NOMO-1 treated with dmso at 0.1 percent for 144 hours (cell line): ENCODE results near the gene DAG1.

Source experiments
- DNase-seq: peaks from one replicate; lab custom pipeline; 2025; ENCODE audit not compliant: unreplicated experiment; lab: John Stamatoyannopoulos, UW

DAG1 gene

GRCh38 chr3:49512781-49513355 lies 42.8 kb downstream of the DAG1 start:
- no peak for DNase-seq

DNA sequence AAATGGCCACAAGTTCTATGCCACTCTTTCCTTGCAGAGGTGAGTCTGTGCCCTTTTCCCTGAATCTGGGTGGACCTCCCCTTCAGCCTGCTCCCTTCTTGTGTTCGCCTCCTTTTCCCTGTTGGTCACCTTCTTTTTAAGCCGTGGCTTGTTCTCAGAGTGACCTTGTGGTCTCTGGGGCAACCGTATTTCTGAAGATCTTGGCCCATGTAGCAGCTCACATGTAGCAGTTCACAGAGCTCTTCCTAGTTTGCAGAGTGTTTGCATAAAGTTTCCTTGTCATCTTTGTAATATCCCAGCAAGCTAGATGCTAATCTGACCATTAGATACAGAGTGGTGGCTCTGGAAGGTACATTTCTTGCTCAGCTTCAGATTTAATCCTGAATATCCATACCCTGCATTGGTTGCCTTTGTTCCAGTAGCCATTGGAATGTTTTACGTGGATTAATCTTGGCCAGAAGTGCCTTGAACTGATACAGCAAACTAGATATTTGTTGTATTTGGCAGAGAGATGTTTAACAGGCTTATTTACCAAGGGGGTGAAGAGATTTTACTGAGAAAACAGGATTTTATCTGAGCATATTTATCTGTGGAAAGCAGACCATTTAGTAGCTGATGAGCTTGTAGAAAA lies 43.5 kb downstream of the DAG1 start:
- DNase-seq: no peak

DNA sequence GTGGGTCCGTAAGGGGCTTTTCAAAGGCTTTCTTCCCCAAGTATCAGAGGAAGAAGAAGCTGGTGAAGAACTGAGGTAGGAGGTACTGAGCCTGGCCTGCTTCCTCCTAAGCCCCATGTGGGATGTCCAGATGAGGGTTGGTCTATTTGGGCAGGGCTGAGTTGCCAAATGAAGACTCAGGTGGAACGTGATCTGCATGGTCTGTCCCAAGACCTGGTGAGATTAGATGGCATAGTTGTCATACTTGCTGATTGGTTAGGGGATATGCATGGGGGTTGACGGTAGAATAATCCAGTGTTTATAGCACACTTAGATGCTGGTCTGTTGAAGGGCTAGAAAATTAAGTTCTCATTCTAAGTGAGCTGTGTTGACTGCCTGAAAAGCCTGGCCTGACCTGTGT lies 47.9 kb downstream of the DAG1 start:
- no peak for DNase-seq

DNA sequence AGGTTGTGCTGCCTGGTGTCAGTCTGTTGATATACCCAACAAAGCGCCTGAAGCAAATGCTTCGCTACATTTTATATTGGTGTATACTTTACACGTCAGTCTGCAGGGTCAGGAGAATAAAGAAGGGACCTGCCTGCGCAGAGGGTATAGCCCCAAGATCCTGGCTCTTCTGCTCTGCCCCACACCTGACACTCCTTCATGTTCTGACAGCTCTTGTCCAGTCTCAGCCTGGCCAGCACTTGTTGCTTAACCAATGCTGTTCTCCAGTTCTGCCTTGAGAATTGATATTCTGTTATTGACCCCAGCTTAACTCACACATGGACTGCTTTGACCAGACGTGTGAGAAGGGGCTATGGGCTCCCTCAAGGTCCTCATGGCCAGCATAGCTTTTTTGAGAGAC lies 48.4 kb downstream of the DAG1 start:
- DNase-seq: no peak

DNA sequence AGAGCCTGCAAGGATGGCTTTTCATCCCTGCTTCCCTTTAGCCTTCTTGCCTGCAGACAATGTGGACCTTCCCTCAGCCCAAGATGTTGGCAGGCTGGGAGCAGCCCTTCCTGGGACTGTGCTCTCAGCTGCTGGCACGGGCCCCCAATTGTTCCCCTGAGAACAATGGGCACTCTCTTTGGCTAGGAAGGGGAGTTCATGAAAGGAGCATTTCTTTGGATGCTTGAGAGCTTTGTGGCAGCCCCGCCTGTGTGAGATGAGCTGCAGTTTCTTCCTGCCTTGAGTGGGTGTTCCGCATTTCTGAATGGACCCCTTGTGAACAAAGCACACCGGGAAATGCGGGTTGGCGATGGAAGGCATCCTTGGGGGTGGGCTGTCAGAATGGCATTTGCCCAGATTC lies 49.2 kb downstream of the DAG1 start:
- no peak for DNase-seq

GRCh38 chr3:49519916-49520385 lies 49.9 kb downstream of the DAG1 start:
- DNase-seq: peak; percentile 10

- DNase-seq: no peak
Observed at GRCh38 chr3:49523756-49524747, 54.0 kb downstream of the DAG1 start.

GRCh38 chr3:49529567-49529966 lies 59.5 kb downstream of the DAG1 start:
- no peak for DNase-seq

DNA sequence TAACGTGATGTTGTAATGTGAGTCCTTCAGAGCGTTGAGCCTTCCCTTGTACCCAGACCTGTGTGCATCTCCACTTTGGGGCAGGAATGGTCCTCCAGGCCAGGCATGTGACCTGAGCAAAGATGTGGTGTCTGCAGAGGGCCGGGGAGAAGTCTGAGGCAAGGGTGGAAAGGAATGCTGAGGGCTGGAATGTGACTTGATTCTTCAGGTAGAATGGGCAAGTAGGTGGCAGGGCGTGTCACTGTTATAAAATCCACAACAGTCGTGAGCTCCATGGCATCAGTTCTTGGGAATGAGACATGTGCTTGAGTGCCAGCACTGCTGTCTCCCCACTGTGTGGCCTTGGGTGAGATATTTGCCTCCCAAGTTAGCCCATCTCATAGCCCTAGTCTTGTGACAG lies 60.2 kb downstream of the DAG1 start:
- DNase-seq: no peak

DNA sequence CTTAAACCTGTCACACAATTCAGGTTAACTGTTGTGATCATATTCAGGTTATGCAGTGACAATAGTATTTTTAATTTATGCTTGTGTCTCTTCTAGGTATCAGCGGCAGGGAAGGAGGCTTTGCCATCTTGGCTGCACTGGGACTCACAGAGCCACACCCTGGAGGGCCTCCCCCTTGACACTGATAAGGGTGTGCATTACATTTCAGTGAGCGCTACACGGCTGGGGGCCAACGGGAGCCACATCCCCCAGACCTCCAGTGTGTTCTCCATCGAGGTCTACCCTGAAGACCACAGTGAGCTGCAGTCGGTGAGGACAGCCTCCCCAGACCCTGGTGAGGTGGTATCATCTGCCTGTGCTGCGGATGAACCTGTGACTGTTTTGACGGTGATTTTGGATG lies 60.6 kb downstream of the DAG1 start:
- DNase-seq: no peak

DNA sequence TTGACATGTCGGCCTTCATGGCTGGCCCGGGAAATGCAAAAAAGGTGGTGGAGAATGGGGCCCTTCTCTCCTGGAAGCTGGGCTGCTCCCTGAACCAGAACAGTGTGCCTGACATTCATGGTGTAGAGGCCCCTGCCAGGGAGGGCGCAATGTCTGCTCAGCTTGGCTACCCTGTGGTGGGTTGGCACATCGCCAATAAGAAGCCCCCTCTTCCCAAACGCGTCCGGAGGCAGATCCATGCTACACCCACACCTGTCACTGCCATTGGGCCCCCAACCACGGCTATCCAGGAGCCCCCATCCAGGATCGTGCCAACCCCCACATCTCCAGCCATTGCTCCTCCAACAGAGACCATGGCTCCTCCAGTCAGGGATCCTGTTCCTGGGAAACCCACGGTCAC lies 61.2 kb downstream of the DAG1 start:
- no peak for DNase-seq

- no peak for DNase-seq
Observed at GRCh38 chr3:49531715-49532114, 61.6 kb downstream of the DAG1 start.

DNA sequence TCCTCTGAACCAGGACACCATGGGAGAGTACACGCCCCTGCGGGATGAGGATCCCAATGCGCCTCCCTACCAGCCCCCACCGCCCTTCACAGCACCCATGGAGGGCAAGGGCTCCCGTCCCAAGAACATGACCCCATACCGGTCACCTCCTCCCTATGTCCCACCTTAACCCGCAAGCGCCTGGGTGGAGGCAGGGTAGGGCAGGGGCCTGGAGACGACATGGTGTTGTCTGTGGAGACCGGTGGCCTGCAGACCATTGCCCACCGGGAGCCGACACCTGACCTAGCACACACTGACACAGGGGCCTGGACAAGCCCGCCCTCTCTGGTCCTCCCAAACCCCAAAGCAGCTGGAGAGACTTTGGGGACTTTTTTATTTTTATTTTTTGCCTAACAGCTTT lies 63.0 kb downstream of the DAG1 start:
- DNase-seq: no peak

- no peak for DNase-seq
Observed at GRCh38 chr3:49533786-49534519, 63.9 kb downstream of the DAG1 start.

- DNase-seq: no peak
Observed at GRCh38 chr3:49534581-49535441, 64.7 kb downstream of the DAG1 start.

DNA sequence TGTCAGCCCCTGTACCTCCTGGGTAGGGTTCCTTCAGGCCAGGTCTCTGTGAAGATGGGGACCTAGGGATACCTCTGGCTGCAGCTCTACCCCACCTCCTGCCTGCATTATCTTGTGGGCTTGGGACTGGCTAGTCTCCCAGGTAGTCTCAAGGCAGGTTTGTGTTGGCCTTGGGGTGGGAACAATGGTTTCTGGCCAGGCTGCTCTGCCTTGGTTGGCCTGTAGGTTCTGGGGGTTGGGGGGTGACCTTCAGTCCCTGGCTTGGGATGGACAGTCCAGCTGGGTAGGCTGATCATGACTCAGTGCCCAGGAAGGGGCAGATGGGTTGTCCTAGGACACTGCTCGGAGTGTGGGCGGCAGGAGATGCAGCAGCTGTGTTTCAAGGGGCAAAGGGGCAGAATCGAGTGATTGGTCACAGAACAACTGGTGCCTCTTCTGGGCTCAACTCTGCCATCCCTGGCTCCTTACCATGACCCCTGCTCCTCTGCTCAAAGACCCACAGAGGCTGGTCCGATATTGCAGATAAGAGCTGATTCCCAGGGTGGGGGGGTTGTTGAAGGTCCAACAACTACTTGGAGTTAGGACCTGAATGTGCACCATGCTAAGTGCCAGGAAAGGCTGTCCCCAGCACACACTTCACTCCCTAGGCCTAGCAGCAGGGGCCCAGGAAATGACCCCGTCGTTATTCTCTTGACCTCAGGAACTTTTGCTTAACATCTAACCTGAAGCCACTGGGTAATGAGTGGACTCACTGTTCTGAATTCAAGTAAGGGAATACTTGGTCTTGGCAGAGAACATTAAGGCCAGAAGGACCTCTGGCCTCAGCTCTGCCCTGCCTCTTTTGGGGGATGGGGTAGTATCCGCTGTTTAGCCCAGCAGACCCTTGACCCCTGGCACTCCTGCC lies 66.2 kb downstream of the DAG1 start:
- DNase-seq: no peak

DNA sequence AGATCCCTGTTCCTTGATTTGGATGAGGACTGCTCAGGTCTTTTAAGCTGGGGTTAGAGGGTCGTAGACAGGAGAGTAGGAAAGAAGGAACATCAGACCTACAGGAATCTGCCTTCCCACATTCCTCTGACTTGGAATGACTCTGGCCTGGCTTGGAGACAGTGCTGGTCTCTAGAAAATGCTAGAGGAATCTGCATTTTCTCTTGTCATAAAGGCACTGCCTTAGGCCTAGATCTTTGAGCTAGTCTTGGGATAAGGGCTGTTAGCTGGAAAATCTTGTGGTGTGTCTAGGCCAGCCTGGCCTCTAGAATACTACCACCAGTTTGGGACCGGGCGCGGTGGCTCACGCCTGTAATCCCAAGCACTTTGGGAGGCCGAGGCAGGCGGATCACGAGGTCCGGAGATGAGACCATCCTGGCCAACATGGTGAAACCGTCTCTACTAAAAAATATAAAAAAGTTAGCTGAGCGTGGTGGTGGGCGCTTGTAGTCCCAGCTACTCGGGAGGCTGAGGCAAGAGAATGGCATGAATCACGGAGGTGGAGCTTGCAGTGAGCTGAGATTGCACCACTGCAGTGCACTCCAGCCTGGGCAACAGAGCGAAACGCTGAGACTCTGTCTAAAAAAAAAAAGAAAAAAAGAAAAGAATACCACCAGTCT lies 66.9 kb downstream of the DAG1 start:
- no peak for DNase-seq

GRCh38 chr3:49539659-49540560 lies 69.8 kb downstream of the DAG1 start:
- peak; percentile 91 for DNase-seq
